Measurements from ENCODE around the gene LRG1.
"Not testable (repeated sequence)": the region's sequence is repeated elsewhere in the genome, so short reads cannot be mapped to it uniquely, and the experiment has no call there.

The LRG1 gene

GRCh38 chr19:4531562-4532165 lies 8.2 kb downstream of the LRG1 start:
- no peak for DNase-seq (ENCODE audit: extremely low read depth in 1 of 2, low read depth in 1 of 2)

DNA sequence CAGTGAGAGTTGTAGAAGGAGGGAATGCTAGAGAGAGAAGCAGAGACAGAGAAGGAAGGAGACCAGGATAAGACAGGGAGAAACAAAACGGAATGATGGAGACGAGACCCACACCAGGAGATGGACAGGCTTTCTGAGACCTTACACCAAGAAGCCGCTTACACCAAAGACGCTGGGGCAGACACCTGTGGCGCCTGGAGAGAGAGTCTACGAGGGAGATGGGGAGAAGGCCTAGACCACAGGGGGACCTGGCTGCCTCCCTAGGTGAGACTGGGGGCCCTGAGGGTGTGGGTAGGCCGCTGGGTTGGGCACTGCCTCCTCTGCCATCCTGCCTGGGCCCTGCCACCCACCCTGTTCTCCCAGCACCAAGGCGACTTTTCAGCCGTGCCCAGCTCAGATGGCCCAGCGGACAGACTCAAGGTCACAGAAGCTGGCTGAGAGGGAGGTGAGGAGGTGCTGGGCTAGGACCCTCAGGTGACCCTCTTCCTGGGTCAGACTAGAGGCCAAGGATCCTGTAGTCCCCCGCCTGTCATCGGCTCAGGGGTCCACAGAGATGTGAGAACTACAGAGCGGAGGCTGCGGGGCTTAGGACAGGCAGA lies 9.8 kb downstream of the LRG1 start:
- DNase-seq (ENCODE audit: extremely low read depth in 1 of 2, low read depth in 1 of 2), result no peak

DNA sequence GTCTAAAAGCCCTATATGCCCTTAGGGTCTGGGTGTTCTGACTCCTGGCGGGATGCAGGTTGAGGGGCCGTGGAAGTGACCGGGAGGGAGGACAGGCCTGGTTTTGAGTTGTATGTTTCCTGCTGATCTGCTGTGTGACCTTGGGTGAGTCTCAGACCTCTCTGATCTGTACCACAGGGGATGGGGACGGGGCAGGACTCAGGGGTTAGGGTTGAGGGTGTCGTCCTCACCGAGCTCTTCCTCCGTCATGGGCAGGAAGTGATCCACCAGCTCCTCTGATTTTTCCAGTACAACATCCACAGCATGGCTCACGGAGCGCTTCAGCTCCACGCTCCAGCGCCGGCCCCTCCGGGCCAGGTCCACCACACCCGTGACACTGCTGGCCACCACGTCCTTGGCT lies 11.0 kb downstream of the LRG1 start:
- DNase-seq (ENCODE audit: extremely low read depth in 1 of 2, low read depth in 1 of 2), result no peak

GRCh38 chr19:4527377-4527776 lies 12.5 kb downstream of the LRG1 start:
- not testable (repeated sequence) for DNase-seq (ENCODE audit: extremely low read depth in 1 of 2, low read depth in 1 of 2)

GRCh38 chr19:4525563-4526002 lies 14.3 kb downstream of the LRG1 start:
- no peak for DNase-seq (ENCODE audit: extremely low read depth in 1 of 2, low read depth in 1 of 2)

DNA sequence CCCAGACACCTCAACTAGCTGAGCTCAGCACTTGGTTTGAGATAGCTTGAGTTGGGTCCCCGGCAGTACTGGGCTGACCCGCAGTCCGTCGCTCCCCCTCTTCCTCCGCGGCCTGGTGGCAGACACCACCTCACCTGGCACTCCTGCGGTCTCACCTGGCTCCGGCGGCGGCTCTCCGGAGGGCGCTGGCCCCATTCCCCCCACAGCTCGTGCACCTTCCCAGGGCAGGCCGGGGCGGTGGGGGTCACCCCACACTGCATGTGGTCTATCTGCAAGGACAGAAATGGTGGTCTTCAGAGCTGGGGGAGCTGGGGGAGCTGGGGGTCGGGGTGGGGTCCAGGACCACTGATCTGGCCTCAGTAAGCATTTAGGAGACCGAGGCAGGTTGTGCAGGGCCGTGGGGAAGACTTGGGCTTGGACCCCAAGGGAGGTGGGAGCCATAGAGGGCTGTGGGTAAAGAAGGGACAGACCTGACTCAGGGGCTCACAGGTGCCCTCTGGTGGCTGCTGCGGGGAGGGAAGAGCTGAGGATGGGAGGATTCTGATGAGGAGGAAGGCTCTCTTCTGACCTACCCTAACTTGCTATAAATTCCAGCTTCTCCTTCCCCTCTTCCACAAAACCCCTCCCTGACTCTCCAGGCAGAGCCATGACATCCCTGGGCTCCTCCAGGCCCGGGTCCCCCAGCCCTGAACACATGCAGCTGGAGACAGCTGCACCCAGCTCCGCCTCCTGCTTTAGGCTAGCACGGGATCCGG lies 14.9 kb downstream of the LRG1 start:
- DNase-seq (ENCODE audit: extremely low read depth in 1 of 2, low read depth in 1 of 2), result peak; percentile 4 to 51

DNA sequence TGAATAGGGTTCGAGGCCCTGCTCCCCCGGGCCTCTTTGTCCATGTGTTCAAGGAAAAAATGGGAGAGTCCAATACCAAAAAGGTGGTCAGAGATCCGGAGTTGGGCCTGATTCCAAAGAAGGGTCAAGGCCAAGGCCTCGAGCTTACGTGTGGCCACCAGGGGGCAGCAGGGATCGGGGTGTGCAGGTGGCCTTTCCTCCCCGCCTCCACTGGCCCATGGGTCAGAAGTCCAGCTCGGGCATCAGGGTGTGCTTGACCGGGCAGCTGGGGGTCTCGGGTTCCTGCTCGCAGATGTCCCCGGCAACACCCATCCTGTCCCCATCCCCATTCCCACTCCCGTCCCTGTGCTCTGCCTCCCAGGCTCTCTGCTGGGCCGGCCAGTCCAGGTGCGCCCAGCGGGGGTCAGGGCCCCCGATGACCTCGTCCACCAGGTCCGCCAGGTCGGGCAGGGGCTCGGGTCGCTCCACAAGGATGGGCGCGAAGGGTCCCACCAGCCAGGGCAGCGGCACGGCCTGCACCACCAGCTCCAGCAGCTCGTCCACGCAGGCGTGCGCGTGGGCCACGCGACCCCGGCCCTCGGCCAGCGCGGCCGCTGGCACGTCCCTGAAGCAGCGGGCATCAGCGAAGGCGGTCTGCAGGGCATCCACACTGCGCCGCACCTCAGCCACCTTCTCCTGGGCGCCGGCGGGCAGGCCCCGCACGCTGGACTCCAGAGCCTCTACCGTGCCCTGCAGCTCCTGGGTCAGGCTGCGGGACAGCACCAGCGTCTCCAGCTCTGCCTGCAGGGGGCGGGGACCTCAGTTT lies 16.3 kb downstream of the LRG1 start:
- no peak for DNase-seq (ENCODE audit: extremely low read depth in 1 of 2, low read depth in 1 of 2)

DNA sequence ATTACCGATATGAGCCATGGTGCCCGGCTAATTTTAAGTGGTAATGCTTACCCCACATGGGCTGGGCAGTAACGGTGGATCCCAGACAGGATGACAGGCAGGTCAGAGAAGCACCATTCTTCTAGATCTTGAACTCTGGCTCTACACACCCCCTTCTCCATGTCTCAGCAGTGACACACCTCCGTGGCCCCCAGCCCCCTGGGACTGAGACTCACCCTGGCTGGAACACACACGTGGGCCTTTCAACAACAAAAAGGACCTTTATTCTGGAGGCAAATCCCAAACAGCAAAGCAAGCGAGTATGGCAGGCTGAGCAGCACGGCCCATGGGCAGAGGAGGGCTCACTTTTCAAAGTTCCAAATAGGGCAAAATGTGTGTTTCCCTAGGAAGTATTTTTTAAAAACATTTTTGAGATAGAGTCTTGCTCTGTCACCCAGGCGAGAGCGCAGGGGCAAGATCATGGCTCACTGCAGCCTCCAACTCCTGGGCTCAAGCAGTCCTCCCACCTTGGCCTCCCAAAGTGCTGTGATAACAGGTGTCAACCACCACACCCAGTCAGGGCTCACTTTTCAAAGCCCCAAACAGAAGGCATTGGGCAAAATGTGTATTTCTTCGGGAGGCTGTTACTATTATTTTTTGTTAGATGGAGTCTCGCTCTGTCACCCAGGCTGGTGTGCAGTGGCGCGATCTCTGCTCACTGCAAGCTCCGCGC lies 17.4 kb downstream of the LRG1 start:
- no peak for DNase-seq (ENCODE audit: extremely low read depth in 1 of 2, low read depth in 1 of 2)

DNA sequence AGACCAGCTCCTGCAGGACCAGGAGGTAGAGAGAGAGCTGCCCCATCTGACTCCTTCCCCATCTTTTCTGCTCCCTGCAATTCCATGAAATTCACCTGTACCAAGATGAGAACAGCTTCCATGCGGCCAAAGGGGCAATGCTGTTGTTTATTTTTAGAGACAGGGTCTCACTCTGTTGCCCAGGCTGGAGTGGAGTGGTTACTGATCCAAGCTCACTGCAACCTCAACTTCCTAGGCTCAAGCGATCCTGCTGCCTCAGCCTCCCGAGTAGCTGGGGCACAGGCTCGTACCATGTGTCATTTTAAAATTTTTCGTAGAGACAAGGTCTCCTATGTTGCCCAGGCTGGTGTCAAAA lies 18.0 kb downstream of the LRG1 start:
- DNase-seq (ENCODE audit: extremely low read depth in 1 of 2, low read depth in 1 of 2), result no peak

DNA sequence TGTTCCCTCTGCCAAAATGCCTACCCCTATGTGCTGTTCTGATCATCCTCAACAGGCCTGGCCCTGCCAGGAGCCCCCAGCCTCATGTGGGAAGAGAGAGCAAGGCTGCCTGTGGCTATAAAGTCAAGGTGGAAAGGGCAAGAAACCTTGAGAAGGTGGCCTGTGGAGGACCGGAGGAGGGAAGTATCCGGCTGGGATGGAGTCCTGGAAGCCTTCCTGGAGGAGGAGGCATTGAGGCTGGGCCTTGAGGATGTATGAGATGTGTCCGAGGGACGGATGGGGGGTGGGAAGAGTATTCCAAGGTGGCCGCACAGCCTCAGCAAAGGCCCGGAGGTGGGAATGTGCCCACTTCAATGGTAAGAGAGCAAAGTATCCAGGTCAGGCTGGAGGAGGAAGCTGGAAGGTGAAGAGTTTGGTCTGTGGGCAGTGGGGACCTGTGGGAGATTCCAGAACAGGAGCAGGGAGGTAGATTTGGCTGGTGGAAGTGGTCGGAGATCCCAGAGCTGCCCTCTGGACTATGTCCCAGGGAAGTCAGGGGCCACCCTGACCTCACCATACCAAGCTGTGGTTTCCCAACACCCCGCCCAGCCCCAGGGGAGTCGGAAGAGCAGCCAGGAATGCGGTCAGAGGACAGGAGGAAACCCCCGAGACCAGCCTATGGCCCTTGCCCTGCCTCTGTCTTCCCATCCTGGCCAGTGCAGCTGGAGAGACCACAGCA lies 18.5 kb downstream of the LRG1 start:
- no peak for DNase-seq (ENCODE audit: extremely low read depth in 1 of 2, low read depth in 1 of 2)

DNA sequence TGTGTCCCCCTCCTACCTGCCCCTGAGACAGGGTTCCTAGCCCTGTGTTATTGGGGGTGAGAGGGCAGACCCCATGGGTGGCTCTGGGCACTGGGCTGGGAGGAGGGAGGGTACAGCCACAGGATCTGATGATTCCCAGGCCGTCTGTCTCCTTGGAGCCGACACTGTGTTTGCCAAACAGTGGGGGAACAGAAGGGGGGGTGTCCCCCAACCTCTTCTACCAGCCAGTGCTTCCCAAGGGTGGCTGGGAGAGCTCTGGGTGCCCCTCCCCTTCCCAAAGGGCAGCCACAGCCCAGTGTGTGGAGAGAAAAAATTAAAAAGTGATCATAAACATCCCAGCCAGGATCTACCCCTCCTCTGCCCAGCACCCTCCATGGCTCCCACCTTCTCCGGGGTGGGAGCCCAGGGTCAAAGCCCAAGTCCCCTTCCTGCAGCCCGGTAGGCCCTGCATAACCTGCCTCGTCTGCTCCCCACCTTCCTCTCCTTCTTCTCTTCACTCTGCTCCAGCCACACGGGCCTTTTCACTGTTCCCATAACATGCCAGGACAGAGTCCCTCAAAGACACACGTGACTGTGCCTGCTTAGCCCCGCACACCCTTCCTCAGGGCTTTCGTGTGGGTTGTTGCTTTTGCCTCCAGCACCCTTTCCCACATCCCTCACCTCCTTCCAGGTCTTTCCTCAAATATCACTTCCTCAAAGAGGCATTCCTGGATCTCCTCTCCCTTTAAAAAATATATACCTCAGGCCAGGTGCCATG lies 20.1 kb downstream of the LRG1 start:
- DNase-seq (ENCODE audit: extremely low read depth in 1 of 2, low read depth in 1 of 2), result no peak

DNA sequence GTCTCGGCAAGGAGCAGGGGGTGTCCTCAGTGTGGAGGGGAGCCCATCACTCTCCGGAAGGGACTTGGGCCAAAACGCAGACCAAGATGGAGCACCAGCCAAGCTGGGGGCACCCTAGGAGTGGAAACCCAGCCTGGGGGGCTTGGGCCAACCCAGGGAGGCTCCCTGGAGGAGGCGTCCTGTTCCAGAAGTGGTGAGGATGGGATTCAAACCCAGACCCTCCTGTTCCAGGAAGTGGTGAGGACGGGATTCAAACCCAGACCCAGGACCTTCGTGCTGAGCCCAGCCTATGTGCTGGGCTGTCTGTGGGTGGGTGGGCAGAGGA lies 20.7 kb downstream of the LRG1 start:
- DNase-seq (ENCODE audit: extremely low read depth in 1 of 2, low read depth in 1 of 2), result no peak

- no peak for DNase-seq (ENCODE audit: extremely low read depth in 1 of 2, low read depth in 1 of 2)
These were observed 21.3 kb downstream of the LRG1 start, which contains the start of gene PLIN4 for GRCh38 chr19:4518345-4519171. PLIN4 (minus strand) TSS chr19:4518486; CDS start chr19:4518272, 214 bp downstream.

- no peak for DNase-seq (ENCODE audit: extremely low read depth in 1 of 2, low read depth in 1 of 2)
These were observed 22.3 kb downstream of the LRG1 start for GRCh38 chr19:4517451-4518057.

- DNase-seq (ENCODE audit: extremely low read depth in 1 of 2, low read depth in 1 of 2), result no peak
These were observed 22.9 kb downstream of the LRG1 start for GRCh38 chr19:4516939-4517300.

DNA sequence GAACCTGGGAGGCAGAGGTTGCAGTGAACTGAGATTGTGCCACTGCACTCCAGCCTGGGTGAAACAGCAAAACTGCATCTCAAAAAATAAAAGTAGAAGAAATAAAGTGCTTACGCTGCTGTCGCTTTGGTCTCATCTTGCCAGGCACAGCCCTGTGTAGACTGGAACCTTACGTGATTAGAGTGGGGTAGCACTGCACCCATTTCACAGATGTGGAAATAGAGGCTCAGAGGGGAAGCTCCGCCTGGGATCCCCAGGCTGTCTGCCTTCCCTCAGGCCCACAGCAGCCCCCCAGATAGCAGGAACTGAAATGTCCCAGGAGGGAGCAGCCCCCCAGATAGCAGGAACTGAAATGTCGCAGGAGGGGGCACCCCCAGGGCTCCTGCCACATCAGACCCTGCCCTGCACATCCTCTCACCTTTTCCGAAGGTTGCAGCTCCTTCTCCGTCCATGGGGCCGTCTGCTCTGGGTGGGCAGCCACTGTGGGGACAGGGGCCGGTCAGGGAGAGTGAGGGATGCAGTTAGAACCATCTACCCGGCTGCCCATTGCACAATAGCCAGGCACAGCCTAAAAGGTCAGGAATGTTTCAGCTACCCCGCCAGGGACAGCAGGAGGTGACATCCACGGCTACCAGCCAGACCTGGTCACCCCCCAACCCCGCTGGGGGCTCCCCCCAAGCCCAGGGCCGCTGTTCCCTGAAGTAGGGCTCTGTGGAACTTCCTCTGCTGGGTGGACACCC lies 23.5 kb downstream of the LRG1 start:
- DNase-seq (ENCODE audit: extremely low read depth in 1 of 2, low read depth in 1 of 2), result no peak

GRCh38 chr19:4515732-4516131 lies 24.1 kb downstream of the LRG1 start:
- DNase-seq (ENCODE audit: extremely low read depth in 1 of 2, low read depth in 1 of 2), result no peak

GRCh38 chr19:4513248-4513647 lies 26.6 kb downstream of the LRG1 start:
- no peak for DNase-seq (ENCODE audit: extremely low read depth in 1 of 2, low read depth in 1 of 2)
